Neutrophil (primary cell): Measurements from ENCODE around the gene BICDL2.

Source experiments
- H3K27ac ChIP-seq: fragments of 200-600 bp; sonication (generic); 2 replicates; pipeline ENCODE4 v1.5.1; 2016; ENCODE audit warnings: mild to moderate bottlenecking, moderate library complexity
- H3K27me3 ChIP-seq: fragments of 200-600 bp; sonication (generic); 2 replicates; pipeline ENCODE4 v1.6.0; 2016; ENCODE audit warnings: mild to moderate bottlenecking
- H3K36me3 ChIP-seq: fragments of 200-600 bp; sonication (generic); 2 replicates; pipeline ENCODE4 v1.5.1; 2017
- H3K4me1 ChIP-seq, 2 experiments: fragments of 200-600 bp in 1 of 2; sonication (generic) in 1 of 2; 1 replicate in 1 of 2; 2 replicates in 1 of 2; pipeline versions ENCODE4 v1.5.1 to v1.6.1; 2013 to 2016; ENCODE audit warnings: low read depth in 1 of 2, low read length in 1 of 2, mild to moderate bottlenecking in 1 of 2, moderate library complexity in 1 of 2; ENCODE audit not compliant: control insufficient read depth in 1 of 2, insufficient read depth in 1 of 2
- H3K4me3 ChIP-seq, 2 experiments: fragments of 200-600 bp in 1 of 2; sonication (generic) in 1 of 2; 1 replicate in 1 of 2; 2 replicates in 1 of 2; pipeline ENCODE4 v1.5.1; 2013 to 2016; ENCODE audit warnings: low read depth in 1 of 2, low read length in 1 of 2, mild to moderate bottlenecking in 1 of 2, moderate library complexity in 1 of 2
- H3K9me3 ChIP-seq: fragments of 200-600 bp; sonication (generic); 2 replicates; pipeline ENCODE4 v1.5.1; 2016
- TF ChIP-seq, protein P1 (sequence below): fragments of 200-600 bp; sonication (generic); IDR thresholded peaks from 2 replicates; pipeline ENCODE4 v1.5.1; 2016; ENCODE audit warnings: antibody characterized with exemption

Gene BICDL2

GRCh38 chr16:3045758-3046640 is 9.3 kb upstream of the BICDL2 start, which contains the start of gene MMP25:
MMP25 (plus strand) TSS chr16:3046561; CDS start chr16:3046918, 357 bp downstream.
- H3K4me1 ChIP-seq, result peaks cover 61 to 68% of the 10 kb centered on the region in 2 experiments
- H3K27me3 ChIP-seq, result peaks cover 11% of the 10 kb centered on the region
- peak within 1 kb of the TSS; percentile 99 for H3K4me3 ChIP-seq
- TF ChIP-seq, protein P1, sequence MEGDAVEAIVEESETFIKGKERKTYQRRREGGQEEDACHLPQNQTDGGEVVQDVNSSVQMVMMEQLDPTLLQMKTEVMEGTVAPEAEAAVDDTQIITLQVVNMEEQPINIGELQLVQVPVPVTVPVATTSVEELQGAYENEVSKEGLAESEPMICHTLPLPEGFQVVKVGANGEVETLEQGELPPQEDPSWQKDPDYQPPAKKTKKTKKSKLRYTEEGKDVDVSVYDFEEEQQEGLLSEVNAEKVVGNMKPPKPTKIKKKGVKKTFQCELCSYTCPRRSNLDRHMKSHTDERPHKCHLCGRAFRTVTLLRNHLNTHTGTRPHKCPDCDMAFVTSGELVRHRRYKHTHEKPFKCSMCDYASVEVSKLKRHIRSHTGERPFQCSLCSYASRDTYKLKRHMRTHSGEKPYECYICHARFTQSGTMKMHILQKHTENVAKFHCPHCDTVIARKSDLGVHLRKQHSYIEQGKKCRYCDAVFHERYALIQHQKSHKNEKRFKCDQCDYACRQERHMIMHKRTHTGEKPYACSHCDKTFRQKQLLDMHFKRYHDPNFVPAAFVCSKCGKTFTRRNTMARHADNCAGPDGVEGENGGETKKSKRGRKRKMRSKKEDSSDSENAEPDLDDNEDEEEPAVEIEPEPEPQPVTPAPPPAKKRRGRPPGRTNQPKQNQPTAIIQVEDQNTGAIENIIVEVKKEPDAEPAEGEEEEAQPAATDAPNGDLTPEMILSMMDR, result peak; percentile 11
- no peaks in the 10 kb centered on the region for H3K9me3 ChIP-seq
- peaks cover 33% of the 10 kb centered on the region for H3K36me3 ChIP-seq
- H3K27ac ChIP-seq, result peak within 1 kb of the TSS; percentile 94

DNA sequence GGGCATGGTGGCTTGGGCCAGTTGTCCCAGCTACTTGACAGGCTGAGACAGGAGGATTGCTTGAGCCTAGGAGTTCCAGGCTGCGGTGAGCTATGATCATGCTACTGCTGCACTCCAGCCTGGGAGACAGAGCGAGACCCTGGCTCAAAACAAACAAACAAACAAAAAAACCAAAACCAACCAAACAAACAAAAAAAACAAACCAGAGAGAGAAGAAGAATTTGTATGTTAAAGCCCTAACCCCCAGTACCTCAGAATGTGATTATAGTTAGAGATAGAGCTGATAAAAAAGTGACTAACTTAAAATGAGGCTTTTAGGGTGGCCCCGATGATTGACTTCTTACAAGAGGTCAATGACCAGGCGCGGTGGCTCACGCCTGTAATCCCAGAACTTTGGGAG is 8.0 kb upstream of the BICDL2 start:
- peaks cover 48 to 55% of the 10 kb centered on the region in 2 experiments for H3K4me1 ChIP-seq
- peaks cover 22% of the 10 kb centered on the region for H3K27me3 ChIP-seq
- peak overlapping the region; percentile 94 for H3K27ac ChIP-seq
- peaks cover 27% of the 10 kb centered on the region for H3K36me3 ChIP-seq
- TF ChIP-seq, protein P1, result no peak
- H3K4me3 ChIP-seq, result peak overlapping the region; percentile 99
- H3K9me3 ChIP-seq, result no peaks in the 10 kb centered on the region

- Histone ChIP-seq H3K27ac (peak overlapping the region; percentile 20), H3K4me3 (peak overlapping the region in 1 of 2 experiments; percentile 18), H3K9me3 (no peaks in the 10 kb centered on the region), H3K36me3 (peaks cover 11% of the 10 kb centered on the region), H3K4me1 (peaks cover 48% of the 10 kb centered on the region in 2 experiments), H3K27me3 (peaks cover 45% of the 10 kb centered on the region)
- TF ChIP-seq, protein P1, result no peak
Observed at GRCh38 chr16:3042376-3042775, 5.6 kb upstream of the BICDL2 start.

GRCh38 chr16:3038896-3039295 is 2.2 kb upstream of the BICDL2 start:
- Histone ChIP-seq H3K27me3 (peaks cover 72% of the 10 kb centered on the region), H3K36me3 (peaks cover 11% of the 10 kb centered on the region), H3K4me3 (no peak overlapping the region), H3K9me3 (no peaks in the 10 kb centered on the region), H3K4me1 (peaks cover 61 to 66% of the 10 kb centered on the region in 2 experiments), H3K27ac (no peak overlapping the region)
- TF ChIP-seq, protein P1, result no peak

DNA sequence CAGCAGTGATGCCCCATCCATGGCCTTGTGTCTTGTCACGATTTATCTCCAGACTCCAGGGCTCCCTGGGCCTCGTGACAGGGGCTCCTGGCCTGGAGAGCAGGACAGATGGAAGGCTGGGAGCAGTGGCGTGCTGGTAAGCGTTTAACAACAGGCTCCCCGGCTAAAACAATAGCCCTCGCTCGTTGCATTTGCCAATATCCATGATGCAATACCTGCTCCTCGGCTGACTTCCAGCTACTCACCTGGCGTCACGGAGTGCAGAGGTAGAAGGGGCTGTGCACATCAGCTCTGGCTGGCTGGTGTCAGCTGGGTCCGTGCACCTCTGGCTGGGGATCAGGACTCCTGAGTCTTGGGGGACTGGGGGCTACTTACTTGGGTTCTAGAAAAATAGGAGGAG is 1.5 kb upstream of the BICDL2 start:
- Histone ChIP-seq H3K4me1 (peaks cover 59 to 62% of the 10 kb centered on the region in 2 experiments), H3K4me3 (peak overlapping the region in 1 of 2 experiments; percentile 44), H3K9me3 (no peaks in the 10 kb centered on the region), H3K36me3 (peaks cover 11% of the 10 kb centered on the region), H3K27me3 (peaks cover 77% of the 10 kb centered on the region), H3K27ac (peak overlapping the region; percentile 18)
- TF ChIP-seq, protein P1, result no peak
